HG02870 (cell line): ENCODE data around the gene ANKRD22.

Source experiments
- ATAC-seq: cut with Tn5 transposase; IDR thresholded peaks from one replicate; pipeline ENCODE4 v1.9.1; 2021; ENCODE audit warnings: mild to moderate bottlenecking, moderate library complexity; ENCODE audit not compliant: unreplicated experiment

ANKRD22 gene

GRCh38 chr10:88802523-88803285, 48.9 kb downstream of the ANKRD22 start, which contains the start of gene LIPM:
Gene LIPM, plus strand, starts transcription at chr10:88802730. Its CDS starts 167 bp downstream, at chr10:88802897.
- no peak for ATAC-seq

- no peak for ATAC-seq
These were observed 51.2 kb downstream of the ANKRD22 start for GRCh38 chr10:88800152-88801125.

DNA sequence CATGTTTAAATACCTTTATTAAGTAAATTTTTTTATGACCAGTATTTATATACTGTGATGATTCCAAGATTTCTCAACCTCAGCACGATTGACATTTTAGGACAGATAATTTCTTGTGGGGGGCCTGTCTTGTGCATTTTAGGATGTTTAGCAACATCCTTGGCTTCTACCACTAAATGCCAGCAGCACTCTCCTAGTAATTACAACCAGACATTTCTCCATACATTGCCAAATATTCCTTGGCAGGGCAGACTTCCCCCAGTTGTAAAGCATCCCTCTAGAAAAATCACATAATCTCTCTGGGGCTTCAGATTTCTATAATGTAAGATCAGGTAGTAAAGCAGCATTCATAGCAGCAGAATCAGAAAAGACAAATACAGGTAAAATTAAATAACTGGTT, 56.9 kb downstream of the ANKRD22 start:
- no peak for ATAC-seq

GRCh38 chr10:88793712-88794299, 57.8 kb downstream of the ANKRD22 start:
- ATAC-seq = no peak

- ATAC-seq = no peak
These were observed 59.0 kb downstream of the ANKRD22 start for GRCh38 chr10:88792661-88793060.

GRCh38 chr10:88791924-88792323, 59.7 kb downstream of the ANKRD22 start:
- ATAC-seq = no peak

- no peak for ATAC-seq
These were observed 62.7 kb downstream of the ANKRD22 start for GRCh38 chr10:88788924-88789323.

DNA sequence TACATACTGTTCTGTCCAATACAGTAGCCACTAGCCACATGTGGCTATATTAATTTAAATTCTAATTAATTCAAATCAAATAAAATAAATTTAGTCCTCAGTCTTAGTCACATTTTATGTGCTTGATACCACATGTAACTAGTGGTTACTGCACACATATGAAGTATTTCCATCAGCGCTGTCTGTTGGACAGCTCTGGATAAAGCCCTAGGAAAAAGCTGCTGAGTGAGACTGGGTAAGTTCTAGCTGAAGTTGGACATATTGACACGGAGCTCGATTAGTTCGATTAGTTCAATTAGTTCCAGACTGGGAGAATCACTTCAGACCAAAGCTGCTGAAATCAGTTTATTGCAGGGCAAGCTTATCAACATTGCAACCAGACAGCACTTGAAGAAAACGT, 64.2 kb downstream of the ANKRD22 start:
- no peak for ATAC-seq

GRCh38 chr10:88786032-88786770, 65.4 kb downstream of the ANKRD22 start:
- no peak for ATAC-seq

DNA sequence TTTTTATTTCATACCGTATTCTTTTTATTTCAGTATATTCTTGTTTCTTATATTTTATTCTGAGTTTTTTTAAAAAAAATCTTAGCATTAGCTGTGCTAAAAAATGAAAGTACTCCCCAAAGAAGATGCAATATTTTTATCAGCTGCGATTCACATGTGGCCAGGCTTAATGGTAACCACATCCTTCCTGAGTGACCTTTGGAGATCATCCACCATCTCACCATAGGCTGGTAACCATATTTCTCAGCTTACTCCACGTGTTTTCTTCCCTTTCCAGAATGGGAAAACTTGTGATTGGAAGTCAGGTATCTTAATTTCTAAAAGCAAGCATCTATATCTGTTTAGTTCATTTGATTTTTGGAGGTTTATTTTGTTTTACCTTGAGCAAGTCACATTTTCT, 67.9 kb downstream of the ANKRD22 start:
- no peak for ATAC-seq

GRCh38 chr10:88782222-88782621, 69.4 kb downstream of the ANKRD22 start:
- ATAC-seq = no peak

DNA sequence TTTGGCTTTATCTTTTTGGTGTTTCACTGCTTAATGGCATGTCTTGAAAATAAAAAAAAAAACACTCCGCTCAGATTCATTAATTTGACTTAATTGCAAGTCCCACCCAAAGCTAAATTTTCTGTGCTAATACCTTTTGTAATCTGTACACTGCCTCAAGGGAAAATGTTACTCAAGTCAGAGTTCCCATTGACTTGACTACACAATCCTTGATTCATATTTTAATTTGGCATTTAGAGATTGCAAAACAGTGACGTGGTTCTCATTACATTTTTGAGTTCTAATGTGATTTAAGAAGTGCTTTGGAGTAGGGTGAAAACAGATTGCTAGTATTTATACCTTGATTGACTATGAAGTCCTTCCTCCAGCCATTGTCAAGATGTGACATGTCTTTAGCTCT, 70.4 kb downstream of the ANKRD22 start:
- no peak for ATAC-seq
